GM10266 (cell line): ENCODE results near the gene INPP4B.

Experiments used
- DNase-seq: peaks from one replicate; pipeline ENCODE4 v3.0.0; 2012; ENCODE audit errors: extremely low spot score
- TF ChIP-seq, protein P1 (sequence below): IDR thresholded peaks from 2 replicates; pipeline ENCODE4 v1.5.1; 2012; ENCODE audit warnings: mild to moderate bottlenecking, low read depth; ENCODE audit not compliant: control insufficient read depth, insufficient read depth; ENCODE audit errors: missing control alignments

INPP4B gene

DNA sequence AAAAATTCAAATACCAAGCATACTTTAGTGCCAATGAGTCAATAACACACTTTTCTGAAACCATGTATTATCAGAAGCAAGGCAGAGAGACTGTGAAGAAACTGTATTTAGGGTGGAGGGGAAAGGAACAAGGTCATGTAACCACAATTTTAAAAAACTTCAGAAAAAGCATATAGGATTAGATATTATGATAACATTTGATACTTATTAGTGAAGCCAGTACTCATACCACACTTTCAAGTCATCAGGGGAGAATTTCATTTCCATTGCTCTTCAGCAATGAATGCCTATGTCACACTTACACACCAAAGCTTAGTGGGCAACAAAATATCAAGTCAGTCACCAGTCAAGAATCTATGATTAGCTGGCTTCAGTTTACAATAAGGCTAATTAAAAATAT is 607.5 kb downstream of the INPP4B start:
- DNase-seq: no peak
- TF ChIP-seq, protein P1, sequence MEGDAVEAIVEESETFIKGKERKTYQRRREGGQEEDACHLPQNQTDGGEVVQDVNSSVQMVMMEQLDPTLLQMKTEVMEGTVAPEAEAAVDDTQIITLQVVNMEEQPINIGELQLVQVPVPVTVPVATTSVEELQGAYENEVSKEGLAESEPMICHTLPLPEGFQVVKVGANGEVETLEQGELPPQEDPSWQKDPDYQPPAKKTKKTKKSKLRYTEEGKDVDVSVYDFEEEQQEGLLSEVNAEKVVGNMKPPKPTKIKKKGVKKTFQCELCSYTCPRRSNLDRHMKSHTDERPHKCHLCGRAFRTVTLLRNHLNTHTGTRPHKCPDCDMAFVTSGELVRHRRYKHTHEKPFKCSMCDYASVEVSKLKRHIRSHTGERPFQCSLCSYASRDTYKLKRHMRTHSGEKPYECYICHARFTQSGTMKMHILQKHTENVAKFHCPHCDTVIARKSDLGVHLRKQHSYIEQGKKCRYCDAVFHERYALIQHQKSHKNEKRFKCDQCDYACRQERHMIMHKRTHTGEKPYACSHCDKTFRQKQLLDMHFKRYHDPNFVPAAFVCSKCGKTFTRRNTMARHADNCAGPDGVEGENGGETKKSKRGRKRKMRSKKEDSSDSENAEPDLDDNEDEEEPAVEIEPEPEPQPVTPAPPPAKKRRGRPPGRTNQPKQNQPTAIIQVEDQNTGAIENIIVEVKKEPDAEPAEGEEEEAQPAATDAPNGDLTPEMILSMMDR: no peak

DNA sequence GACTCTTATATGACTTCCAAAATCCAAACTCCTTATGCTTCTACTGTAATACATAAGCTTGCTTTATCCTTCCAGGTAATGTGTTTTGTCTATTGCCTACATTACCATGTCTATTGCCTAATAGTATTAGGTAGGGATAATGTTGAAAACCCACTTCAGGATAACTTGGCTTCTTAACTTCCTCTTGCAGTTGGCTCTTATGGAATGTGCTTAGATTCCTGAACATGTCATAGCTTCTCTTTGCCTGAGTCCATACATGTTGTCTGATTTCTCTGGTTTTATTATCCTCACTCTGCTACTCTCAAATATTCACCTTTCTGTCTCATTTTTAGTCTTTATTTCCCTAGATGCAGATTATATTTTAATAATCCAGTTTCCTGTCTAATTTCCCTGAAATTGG is 609.8 kb downstream of the INPP4B start:
- TF ChIP-seq, protein P1: no peak
- DNase-seq: no peak

DNA sequence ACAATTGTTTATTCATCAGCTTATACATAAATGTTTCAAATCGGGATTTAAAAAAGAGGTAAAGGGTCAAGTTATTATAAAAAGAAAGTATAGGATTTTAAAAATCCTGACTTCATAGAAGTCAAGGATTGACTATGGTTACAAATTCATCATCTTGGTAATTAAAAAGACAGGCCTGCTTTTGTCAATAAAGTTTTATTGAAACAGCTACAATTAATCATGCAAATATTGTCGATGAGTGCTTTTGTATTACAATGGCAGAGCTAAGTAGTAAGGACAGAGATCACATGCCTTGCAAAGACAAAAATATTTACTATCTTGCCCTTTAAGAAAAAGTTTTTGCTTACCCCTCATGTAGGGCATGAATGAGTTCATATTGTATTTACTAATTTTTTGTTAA is 614.3 kb downstream of the INPP4B start:
- DNase-seq: no peak
- TF ChIP-seq, protein P1: no peak

DNA sequence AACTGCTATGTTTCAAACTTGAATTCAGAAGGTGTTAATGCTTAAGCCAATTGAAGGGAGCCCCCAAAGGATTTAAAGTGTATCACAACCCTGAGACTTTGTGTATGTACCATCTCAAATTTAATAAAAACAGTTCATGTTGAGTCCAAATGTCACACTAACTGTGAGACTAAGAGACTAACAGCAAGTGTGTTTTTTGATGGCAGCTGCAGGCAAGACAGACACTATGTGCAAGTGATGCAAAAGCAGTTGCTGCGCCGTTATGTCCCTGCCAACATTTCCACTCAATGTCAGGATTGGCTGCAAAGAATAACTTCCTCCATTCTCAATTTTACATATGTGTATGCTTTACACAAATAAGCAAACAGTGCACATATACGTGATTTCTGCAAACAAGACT is 615.1 kb downstream of the INPP4B start:
- DNase-seq: no peak
- TF ChIP-seq, protein P1: no peak

DNA sequence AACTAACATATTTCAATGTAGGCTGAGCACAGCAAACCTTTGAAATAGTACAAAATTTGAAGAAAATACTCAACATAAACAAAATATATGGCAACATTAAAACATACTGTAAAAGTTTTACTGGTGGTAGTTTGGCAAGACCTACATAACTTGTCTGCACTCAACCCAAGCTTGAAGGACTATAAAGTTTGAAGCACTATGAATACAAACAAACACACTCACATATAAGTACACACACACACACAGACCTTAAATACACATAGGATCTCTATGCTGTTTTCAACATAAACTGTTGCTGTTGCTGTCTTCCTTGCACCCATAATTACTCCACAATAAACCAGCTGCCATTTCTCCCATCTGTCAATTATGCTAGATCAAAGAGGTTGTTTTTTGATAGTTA is 620.1 kb downstream of the INPP4B start:
- TF ChIP-seq, protein P1: no peak
- no peak for DNase-seq

DNA sequence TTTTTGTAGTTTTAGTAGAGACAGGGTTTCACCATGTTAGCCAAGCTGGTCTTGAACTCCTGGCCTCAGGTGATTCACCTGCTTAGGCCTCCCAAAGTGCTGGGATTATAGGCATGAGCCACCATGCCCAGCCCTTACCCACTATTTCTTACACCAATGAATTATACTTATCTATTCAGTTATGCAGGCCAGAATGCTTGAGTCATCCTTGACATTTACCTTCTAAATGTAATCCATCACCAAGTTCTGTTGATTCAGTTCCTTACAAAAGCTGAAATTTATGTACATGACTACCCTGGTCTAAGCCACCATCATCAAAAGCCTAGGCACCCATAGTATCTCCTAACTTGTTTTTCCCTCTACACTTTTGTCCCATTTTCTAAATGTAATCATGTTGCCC is 624.0 kb downstream of the INPP4B start:
- DNase-seq: no peak
- TF ChIP-seq, protein P1: no peak

DNA sequence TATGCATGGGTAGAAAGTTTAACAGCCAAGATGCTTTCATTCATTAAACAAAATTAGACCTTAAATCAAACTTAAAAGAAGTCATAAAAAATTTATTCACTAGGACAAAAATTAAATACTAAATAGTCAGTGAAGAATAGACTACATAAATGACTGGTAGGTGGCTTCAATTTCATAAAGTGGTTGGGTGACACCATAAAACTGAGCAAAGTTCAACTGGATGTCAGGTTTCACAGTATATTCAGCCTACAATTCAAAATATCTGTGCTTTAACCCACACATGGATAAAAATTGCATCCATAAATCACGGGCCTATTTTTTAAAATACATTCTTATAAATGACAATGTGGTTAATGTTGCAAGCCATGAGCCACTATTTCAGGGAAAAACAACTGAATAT is 627.4 kb downstream of the INPP4B start:
- no peak for DNase-seq
- TF ChIP-seq, protein P1: no peak
